ENCODE results near the gene CCDC74A.
"Not testable (repeated sequence)": the region's sequence is repeated elsewhere in the genome, so short reads cannot be mapped to it uniquely, and the experiment has no call there.

CCDC74A gene

GRCh38 chr2:131492015-131492417 is 35.7 kb upstream of the CCDC74A start, which contains the start of gene MZT2A:
MZT2A (minus strand) TSS chr2:131492397; CDS start chr2:131492376, 21 bp downstream.
- TF ChIP-seq PATZ1 (CRISPR knock-in tag; IDR thresholded peaks at IDR 0.05; ENCODE audit: borderline replicate concordance) = 0 out of 2 replicates have a peak, but pooled peaks have one; percentile 26
- ATAC-seq = not testable (repeated sequence)

- peak; percentile 87; the same call in 1 of the 2 replicates for TF ChIP-seq PATZ1 (CRISPR knock-in tag; IDR thresholded peaks at IDR 0.05; ENCODE audit: borderline replicate concordance)
- TF ChIP-seq POU6F1 (CRISPR knock-in tag; IDR thresholded peaks at IDR 0.05; ENCODE audit: borderline replicate concordance, low read depth) = no peak
- no peak for TF ChIP-seq SNAI2 (CRISPR knock-in tag; IDR thresholded peaks at IDR 0.05)
- TF ChIP-seq RARB (CRISPR knock-in tag; IDR thresholded peaks at IDR 0.05) = no peak
- 0 out of 2 replicates have a peak, but pooled peaks have one; percentile 64 for TF ChIP-seq ZFP3 (CRISPR knock-in tag; IDR thresholded peaks at IDR 0.05)
- no peak for TF ChIP-seq TCF4 (CRISPR knock-in tag; IDR thresholded peaks at IDR 0.05; ENCODE audit: borderline replicate concordance)
- no peak for TF ChIP-seq PPARA (CRISPR knock-in tag; IDR thresholded peaks at IDR 0.05; ENCODE audit: borderline replicate concordance)
- no peak for TF ChIP-seq CSDC2 (CRISPR knock-in tag; IDR thresholded peaks at IDR 0.05)
- no peak for TF ChIP-seq ZFP30 (CRISPR knock-in tag; IDR thresholded peaks at IDR 0.05)
- no peak for TF ChIP-seq ISL1 (CRISPR knock-in tag; IDR thresholded peaks at IDR 0.05)
- TF ChIP-seq ESRRG (CRISPR knock-in tag; IDR thresholded peaks at IDR 0.05) = no peak
- no peak for TF ChIP-seq ZC3H10 (CRISPR knock-in tag; IDR thresholded peaks at IDR 0.05)
- TF ChIP-seq ARNTL (CRISPR knock-in tag; IDR thresholded peaks at IDR 0.05; ENCODE audit: borderline replicate concordance, low read depth) = no peak
- no peak for TF ChIP-seq BACH2 (CRISPR knock-in tag; IDR thresholded peaks at IDR 0.05; ENCODE audit: borderline replicate concordance)
- TF ChIP-seq ZNF70 (CRISPR knock-in tag; IDR thresholded peaks at IDR 0.05) = peak; percentile 66; the same call in 1 of the 2 replicates
- TF ChIP-seq ZNF8 (CRISPR knock-in tag; IDR thresholded peaks at IDR 0.05) = no peak
- no peak for TF ChIP-seq CSRNP3 (CRISPR knock-in tag; IDR thresholded peaks at IDR 0.05)
- peak; percentile 87 for ATAC-seq
These were observed 35.1 kb upstream of the CCDC74A start for GRCh38 chr2:131492418-131493198.

- no peak for TF ChIP-seq ZNF70 (CRISPR knock-in tag; IDR thresholded peaks at IDR 0.05)
- TF ChIP-seq ZNF565 (CRISPR knock-in tag; conservative IDR thresholded peaks at IDR 0.05; ENCODE audit: low read depth) = no peak
- no peak for TF ChIP-seq ZFP3 (CRISPR knock-in tag; IDR thresholded peaks at IDR 0.05)
- TF ChIP-seq CREB5 (CRISPR knock-in tag; IDR thresholded peaks at IDR 0.05; ENCODE audit: low read depth) = no peak
- TF ChIP-seq ARNTL (CRISPR knock-in tag; IDR thresholded peaks at IDR 0.05; ENCODE audit: borderline replicate concordance, low read depth) = no peak
- TF ChIP-seq SNAI2 (CRISPR knock-in tag; IDR thresholded peaks at IDR 0.05) = no peak
- ATAC-seq = peak; percentile 53
These were observed 34.3 kb upstream of the CCDC74A start for GRCh38 chr2:131493199-131493968.

- ATAC-seq = not testable (repeated sequence)
These were observed 32.2 kb upstream of the CCDC74A start for GRCh38 chr2:131495506-131495905.

GRCh38 chr2:131498321-131498973 is 29.2 kb upstream of the CCDC74A start:
- ATAC-seq = not testable (repeated sequence)

- ATAC-seq = not testable (repeated sequence)
These were observed 24.1 kb upstream of the CCDC74A start for GRCh38 chr2:131503587-131503986.

GRCh38 chr2:131504082-131504750 is 23.5 kb upstream of the CCDC74A start:
- not testable (repeated sequence) for ATAC-seq
